Endothelial cell of hepatic sinusoid (primary cell): ENCODE results near the gene TREM2.
"Not testable (repeated sequence)": the region's sequence is repeated elsewhere in the genome, so short reads cannot be mapped to it uniquely, and the experiment has no call there.

Source experiments
- in situ Hi-C: cut with HindIII; loops from 2 replicates; pipeline ENCODE4 v1.10.0; 2017; ENCODE audit warnings: low sequenced_read_pairs

Gene TREM2

DNA sequence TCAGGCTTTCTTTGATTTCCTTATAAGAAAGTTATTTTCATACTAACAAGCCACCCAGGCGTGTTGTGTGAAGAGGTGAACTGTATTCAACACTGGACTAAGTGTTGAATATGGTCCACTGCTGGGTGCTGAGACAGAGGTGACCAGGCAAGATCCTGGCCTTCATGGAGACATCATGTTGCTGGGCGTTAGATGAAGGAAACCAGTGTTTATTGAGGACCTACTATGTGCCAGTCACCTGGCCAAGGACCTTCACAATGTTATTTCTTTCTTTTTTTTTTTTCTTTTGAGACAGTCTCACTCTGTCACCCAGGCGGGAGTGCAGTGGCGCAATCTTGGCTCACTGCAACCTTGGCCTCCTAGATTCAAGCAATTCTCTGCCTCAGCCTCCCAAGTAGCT lies 6.9 kb downstream of the TREM2 start:
- in situ Hi-C loops = no loop called here

DNA sequence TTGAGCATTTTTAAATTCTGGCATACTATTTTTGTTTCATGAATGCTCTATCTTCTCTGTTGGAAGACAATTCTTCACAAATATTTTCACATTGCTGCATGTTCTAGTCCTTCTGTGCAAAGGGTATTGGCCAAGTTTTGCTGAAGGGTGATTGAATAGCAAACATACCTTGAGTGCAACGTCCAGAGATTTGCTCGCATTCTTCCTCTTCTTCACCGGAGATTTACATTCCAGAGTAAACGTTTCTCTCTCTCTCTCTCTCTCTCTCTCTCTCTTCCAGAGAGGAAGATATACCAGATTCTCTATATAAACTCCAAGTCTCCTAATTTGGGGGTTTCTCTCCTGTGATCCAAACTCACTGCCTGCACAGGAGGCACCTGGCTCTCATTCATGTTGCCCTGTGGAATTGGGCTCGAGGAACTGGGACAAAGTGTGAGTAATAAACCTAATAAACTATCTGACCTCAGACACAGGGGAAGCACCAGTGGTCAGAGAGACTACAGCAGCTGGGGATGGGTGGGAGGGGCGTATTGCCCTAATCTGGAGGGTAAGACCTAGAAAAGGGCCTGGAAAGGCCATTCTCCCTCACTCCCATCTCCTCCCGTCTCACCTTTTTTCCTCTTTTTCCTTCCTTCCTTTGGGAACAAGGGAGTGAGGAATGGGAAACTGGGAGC lies 7.6 kb downstream of the TREM2 start:
- in situ Hi-C loops = no loop called here

DNA sequence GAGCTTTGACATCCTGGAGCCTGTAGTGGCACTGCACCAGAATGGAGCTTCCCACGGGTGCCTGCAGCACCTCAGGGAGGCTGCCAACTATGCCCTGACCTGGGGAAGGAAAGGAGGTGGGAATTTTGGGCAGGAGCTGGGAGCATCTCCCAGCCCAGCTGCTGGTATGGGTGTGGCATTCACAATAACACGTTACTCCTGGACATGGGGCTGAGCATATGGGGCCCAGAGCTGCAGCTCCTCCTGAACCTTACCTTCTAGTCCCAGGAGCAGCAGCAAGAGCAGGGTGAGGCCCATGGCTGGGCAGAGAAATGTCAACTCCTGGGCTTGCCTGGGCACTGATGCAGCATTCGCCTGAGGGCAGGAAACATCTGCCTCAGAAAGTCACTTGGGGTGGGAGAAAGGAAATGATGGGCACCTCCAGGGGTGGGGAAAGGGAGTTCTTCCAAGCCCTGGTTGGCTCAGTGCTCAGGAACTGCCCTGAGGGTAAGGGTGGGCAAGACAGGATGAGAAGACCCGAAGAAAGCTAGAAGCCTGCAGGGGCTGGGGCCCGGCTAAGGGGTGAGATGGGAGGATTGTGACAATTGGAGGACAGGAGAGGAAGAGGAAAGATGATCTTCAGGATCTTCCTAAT lies 8.8 kb downstream of the TREM2 start, which contains the start of gene TREML1:
TREML1 (minus strand) TSS at position 356 of the 634 bp plus-strand sequence; CDS start at position 297, 59 bp downstream.
- in situ Hi-C loops = no loop called here

DNA sequence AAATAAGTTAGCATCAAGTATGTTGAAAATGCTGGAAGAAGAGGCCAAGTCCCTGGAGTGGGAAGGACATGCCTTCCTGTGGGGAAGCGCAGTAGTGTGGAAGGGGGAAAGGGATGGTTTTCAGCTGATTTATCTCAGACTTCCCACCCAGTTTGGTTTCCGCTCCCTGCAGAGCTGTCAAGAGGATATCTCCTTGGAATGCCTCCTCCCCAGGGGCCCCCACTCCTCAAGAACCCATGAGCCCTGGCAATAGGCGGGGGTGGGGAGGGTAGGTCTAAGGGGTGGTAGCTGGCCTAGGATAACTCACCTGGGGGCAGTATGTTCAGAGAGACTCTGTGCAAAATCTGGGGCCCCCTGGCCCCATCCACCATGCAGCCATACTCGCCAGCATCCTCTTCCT lies 9.5 kb downstream of the TREM2 start:
- in situ Hi-C loops = no loop called here

DNA sequence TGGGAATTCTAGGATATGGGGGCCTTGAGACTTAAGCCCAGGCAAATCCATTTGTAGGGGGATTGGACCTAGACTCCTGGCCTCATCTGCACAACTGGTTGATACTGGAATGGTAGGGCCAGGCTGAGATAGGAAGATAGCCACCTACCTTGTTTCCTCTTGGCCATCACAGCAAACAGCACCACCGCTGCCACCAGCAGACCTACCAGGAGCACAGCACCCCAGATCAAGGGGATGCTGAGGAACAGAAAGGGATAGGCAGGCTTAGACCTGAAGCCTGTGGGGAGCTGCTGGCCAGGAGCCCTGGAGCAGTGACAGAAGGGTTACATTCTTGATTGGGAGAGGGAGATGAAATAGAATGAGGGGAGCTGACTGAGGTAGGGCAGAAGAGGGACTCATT lies 12.2 kb downstream of the TREM2 start:
- in situ Hi-C loops = no loop called here

DNA sequence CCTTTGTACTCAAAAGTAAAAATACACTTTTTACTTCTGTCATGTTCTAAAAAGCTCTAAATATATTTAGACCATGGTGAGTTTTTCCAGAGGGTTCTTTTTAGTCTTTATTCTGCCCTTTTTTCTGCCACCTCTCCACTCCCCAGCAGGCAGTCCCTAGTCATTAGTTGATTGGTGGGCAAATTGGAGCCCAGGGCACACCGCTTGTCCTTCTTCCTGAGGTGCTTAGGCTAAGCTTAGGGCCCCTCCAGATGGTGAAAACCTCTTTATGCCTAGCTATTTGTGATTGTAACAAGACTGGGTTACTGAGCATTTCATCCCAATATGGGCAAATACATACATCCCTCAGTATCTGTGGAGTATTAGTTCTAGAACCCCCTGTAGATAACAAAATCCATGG lies 15.0 kb downstream of the TREM2 start:
- in situ Hi-C loops = no loop called here

DNA sequence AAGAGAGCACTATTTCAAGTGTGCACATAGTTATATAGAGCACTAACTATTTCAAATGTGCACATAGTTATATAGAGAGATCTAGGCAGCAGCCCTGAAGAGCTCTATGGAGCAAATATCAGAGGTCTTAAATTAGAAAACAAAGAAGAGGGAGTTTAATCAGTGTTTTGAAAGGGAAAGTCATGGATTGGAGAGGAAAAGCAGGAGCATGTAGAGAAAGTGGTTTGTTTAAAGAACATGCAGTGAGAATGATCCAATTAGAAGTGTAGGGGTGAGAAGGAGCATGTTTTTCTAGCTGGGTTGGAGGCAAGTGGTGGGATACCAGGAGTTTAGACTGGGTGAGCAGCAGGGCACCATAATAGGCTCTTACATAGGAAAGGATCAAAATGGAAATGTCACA lies 26.0 kb downstream of the TREM2 start:
- in situ Hi-C loops = no loop called here

DNA sequence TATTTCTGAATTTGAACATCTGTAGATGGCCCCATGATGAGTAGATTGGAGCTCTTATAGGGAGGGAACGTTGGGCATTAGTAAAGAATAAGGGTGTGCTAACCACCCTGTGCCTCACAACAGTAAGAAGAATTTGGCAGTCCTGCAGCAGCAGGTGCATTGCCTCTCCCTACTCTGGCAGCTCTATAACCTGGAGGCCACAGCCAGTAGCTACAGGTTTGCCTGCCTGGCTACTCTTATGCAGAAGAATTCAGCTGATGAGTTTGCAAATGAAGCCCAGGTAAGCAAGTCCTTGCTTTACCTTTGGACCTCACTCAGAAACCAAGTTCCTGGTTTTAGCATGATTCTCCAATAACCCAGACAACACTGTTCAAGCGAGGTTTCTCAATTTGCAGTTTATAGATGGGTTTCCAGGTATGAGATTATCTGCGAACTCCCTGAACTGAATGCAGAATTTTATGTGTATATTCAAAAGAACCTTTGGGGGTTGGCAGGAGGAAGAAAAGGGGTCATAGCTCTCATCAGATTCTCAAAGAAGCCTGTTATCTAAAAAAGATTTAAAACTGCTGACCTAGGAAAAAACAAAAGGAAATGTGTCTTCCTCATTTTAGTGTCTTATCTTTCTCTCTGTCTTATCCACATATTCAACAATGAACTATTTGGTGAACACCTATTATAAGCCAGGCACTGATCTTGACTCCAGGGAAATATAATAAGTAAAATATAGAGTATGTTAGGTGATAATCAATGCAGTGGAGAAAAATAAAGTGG lies 27.7 kb downstream of the TREM2 start:
- in situ Hi-C loops = no loop called here

DNA sequence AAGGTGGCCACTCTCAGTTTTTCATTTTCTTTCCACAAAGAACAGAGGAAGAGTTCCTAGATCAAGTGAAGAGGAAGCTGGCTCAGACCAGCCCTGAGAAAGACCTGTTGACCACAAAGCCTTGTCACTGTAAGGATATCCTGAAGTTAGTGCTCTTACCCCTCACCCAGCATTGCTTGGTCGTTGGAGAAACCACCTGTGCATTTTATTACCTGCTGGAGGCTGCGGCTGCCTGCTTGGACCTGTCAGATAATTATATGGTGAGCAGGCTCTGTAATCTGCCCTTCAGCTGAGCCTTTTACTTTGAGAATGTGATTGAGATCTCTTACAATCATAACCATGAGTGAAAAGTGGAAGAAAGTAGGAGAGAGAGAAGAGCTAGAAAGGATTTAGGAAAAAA lies 30.7 kb downstream of the TREM2 start:
- in situ Hi-C loops = no loop called here

DNA sequence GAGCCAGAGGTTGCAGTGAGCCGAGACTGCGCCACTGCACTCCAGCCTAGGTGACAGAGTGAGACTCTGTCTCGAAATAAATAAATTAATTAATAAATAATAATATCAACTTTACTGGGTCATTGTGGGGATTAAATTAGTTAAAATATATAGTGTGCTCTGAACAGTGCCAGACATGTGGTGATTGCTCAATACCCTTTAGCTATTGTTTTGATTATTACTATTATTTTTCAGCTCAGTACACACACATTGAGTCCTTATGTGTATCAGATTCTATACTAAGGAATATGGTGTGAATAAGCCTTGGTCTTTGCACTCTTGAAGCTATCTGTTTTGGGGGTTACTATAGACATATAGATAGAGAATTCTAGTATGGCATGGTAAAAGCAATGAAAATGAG lies 37.6 kb downstream of the TREM2 start:
- in situ Hi-C loops = no loop called here

DNA sequence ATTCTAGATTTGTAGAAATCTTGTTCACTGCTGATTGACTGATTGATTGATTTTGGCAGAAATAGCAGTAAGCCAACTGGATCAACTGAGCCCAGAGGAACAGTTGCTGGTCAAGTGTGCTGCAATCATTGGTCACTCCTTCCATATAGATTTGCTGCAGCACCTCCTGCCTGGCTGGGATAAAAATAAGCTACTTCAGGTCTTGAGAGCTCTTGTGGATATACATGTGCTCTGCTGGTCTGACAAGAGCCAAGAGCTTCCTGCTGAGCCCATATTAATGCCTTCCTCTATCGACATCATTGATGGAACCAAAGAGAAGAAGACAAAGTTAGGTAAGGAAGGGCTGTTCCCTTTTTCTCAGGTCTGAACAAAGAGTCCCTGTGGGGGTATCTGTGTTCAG lies 40.0 kb downstream of the TREM2 start:
- in situ Hi-C loops = no loop called here

DNA sequence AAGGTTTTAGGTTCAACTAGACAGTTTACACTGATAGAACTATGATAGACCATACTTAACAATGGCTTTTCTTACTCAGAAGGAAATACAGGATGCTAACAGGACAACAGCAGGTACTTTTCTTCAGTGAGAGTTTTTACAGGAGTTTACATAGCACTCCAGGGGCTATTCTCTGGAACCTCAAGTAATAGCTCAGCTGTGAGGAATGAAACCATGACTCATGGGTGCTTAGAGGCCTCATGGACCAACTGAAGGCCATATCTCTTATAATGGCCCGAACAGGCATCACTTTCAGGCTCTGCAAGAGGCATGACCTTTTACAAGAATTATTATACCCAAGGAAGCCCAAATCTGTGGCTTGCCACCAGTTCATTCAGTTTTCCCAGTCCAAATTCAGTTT lies 40.5 kb downstream of the TREM2 start:
- in situ Hi-C loops = no loop called here

DNA sequence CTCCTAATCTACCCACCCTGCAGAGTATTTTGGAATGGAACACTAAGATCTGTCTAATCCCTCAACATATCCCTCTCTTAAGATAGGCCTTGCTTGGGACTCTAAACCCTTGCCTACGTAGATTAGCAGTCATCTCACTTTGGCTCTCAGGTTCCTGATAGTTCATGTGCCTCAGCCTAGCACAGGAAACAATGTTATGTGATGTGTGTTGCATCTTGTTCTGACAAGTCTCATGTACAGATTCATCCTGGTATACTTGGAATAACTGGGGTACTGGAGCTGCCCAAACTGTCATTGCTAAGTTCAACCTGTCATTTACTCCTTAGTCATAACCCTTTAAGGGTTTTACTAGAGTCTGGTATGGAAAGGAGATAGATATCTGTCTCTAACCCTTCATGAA lies 42.9 kb downstream of the TREM2 start:
- in situ Hi-C loops = no loop called here

DNA sequence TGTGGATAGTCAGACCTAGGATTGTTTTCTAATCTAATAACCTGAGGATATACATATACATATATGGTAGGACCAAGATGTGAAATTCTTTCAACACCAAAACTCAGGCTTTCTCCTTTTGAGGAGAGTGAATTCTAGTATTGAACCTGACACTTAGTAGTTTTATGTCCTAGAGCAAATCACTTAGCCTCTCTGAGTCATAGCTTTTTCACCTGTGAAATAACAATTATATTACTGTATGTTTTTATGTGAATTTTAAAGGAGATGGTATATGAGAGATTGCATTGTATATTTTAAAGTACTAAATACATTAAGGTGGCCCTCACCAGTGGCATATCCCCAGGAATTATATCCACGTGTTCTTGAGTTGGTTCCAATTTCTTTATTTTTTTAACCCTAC lies 43.4 kb downstream of the TREM2 start:
- in situ Hi-C loops = no loop called here

DNA sequence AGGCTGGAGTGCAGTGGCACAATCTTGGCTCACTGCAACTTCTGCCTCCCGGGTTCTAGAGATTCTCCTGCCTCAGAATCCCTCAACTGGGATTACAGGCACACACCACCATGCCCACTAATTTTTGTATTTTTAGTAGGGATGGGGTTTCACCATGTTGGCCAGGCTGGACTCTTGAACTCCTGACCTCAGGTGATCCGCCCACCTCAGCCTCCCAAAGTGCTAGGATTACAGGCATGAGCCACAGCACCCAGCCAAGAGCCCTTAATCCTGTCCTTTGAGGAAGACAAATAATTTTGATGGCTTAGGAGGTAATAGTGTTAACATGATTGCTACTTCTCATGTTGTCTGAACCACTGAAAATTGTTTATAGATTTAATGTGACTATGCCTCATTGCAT lies 47.9 kb downstream of the TREM2 start:
- in situ Hi-C loops = not testable (repeated sequence)

DNA sequence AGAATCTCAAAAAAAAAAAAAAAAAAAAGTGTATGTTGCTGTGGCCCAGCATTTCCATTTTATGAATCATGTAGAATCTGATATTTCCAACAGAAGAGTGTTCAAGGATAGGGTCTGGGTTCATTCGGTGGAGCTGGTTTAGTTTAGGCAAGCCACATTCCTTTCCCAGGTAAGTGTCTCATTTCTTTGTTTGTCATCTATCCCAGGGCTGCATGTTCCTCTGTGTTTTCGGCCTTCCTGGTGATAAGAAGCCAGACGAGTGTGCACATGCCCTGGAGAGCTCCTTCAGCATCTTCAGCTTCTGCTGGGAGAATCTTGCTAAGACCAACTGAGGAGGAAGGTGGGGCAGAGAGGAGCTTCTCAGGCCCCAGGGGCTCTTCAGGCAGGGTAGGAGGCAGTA lies 51.9 kb downstream of the TREM2 start:
- in situ Hi-C loops = no loop called here
